DOHH2 (cell line): ENCODE measurements around the gene MAML2.

Source experiments
- CTCF ChIP-seq: fragments of 200-600 bp; sonication (generic); IDR thresholded peaks from one replicate; pipeline ENCODE4 v1.5.1; 2014; ENCODE audit warnings: antibody characterized with exemption, mild to moderate bottlenecking, low read depth, low read length; ENCODE audit not compliant: poor library complexity, severe bottlenecking
- EZH2phosphoT487 ChIP-seq: fragments of 200-600 bp; sonication (generic); IDR thresholded peaks from 2 replicates; pipeline ENCODE4 v1.6.1; 2017; ENCODE audit warnings: borderline replicate concordance, mild to moderate bottlenecking, antibody characterized with exemption, low read length, moderate library complexity, mixed read lengths

DNA sequence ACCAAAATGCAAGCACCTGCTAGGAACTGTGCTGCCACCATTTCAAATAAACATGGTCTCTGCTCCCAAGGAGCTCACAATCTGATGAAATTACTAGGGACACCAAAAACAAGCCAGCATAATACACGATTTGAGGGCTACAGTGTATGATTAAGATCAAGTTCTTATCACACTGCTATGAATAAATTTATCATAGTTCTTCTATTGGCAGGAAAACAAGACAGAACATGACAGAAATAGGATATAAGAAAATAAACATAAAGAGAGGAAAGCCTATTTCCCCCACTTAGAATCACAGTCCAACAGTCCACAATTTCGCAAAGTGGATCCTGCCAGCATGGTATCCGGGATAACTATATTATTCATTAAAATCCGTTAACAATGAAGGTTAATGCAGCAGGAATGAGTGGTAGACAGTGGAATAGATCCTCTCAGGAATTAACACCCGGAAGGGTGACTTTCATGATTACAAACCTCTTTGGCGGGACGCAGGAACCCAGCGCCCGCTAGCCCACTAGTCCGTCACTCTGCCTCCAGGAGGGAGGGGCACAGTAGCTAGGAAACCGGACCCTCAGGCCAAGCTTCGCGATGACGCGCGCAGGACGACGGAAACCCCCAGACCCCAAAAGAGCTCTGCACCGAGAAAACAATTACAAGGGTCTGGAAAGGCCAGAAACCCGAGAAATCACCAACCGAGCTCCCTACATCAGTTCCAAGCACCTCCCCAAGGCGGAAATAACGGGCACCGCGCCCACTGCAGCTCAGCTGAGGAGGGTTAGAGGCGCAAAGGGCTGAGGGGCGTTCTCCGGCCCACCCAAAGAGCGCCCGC is 46.1 kb upstream of the MAML2 start:
- no peak for TF ChIP-seq CTCF
- no peak for TF ChIP-seq EZH2phosphoT487
